Measurements from ENCODE around the gene ZBTB16. TPM values are rescaled to one million over a fixed set of nuclear protein-coding genes. Genes with fewer than 3 reads are reported as not detected.

ZBTB16 gene
- total RNA-seq, 2 experiments from 2014 or later: 19.1 to 20.6 TPM

GRCh38 chr11:114121138-114121537, 61.6 kb downstream of the ZBTB16 start:
- no peak overlapping the region for H3K27ac Mint-ChIP-seq

DNA sequence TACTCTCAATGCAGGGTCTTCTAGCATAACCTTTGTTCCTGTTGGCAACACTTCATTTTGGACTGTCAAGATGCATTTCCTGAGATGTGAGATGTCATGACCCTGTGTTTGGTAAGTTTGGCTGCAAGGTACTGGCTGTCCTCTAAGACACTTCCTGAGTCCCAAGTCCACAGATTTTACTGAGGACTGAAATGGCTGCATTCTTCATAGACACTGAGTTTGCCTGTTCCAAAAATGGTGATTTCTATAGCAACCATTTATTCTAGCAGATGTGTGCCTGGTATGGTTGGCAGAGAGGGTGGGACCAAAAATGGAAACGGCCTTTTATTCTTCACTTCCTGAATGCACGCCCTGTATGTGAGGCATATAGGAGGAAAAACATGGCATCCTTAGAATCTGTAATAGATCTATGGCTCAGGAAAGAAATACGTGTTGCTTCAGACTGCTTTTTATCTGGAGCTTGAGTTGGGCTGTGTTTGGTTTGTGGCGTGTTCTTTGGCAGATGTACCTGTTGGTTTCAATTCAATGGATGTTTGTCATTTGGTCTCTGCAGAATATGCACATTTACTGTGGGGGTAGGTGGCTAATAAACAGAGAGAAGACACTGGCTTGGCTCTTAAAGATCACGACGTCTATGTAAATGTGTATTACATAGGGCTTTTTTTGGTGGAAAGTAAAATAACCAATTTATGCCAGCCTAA, 62.4 kb downstream of the ZBTB16 start:
- H3K4me1 ChIP-seq (ENCODE audit: insufficient read depth, low read length): no peaks in the 10 kb centered on the region
- H3K36me3 ChIP-seq (ENCODE audit: insufficient read depth, low read length): no peaks in the 10 kb centered on the region
- no peak overlapping the region for H3K4me3 ChIP-seq (ENCODE audit: low read length)
- Mint-ChIP-seq H3K4me1 (ENCODE audit: low read depth) (peaks cover 11% of the 10 kb centered on the region), H3K27ac (no peak overlapping the region), H3K36me3 (ENCODE audit: low read depth) (no peaks in the 10 kb centered on the region), H3K9me3 (no peaks in the 10 kb centered on the region), H3K27me3 (peaks cover 9% of the 10 kb centered on the region), H3K4me3 (no peak overlapping the region)
- TF ChIP-seq, protein P1, sequence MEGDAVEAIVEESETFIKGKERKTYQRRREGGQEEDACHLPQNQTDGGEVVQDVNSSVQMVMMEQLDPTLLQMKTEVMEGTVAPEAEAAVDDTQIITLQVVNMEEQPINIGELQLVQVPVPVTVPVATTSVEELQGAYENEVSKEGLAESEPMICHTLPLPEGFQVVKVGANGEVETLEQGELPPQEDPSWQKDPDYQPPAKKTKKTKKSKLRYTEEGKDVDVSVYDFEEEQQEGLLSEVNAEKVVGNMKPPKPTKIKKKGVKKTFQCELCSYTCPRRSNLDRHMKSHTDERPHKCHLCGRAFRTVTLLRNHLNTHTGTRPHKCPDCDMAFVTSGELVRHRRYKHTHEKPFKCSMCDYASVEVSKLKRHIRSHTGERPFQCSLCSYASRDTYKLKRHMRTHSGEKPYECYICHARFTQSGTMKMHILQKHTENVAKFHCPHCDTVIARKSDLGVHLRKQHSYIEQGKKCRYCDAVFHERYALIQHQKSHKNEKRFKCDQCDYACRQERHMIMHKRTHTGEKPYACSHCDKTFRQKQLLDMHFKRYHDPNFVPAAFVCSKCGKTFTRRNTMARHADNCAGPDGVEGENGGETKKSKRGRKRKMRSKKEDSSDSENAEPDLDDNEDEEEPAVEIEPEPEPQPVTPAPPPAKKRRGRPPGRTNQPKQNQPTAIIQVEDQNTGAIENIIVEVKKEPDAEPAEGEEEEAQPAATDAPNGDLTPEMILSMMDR (IDR thresholded peaks at IDR 0.05): no peak
- H3K9me3 ChIP-seq (ENCODE audit: control insufficient read depth in 1 of 2, insufficient read depth in 1 of 2, low read length in 2 of 2): no peaks in the 10 kb centered on the region
- no peaks in the 10 kb centered on the region for H3K27me3 ChIP-seq (ENCODE audit: control insufficient read depth in 1 of 2, insufficient read depth in 2 of 2, low read length in 2 of 2)
- no peak for ATAC-seq (ENCODE audit: poor library complexity)
- H3K27ac ChIP-seq (ENCODE audit: low read depth in 1 of 2, low read length in 2 of 2): no peak overlapping the region
- POLR2A ChIA-PET: no interaction called here
- intact Hi-C loops (cut with DNase I, micrococcal nuclease): loop anchor here in 1 of 2 experiments (10.0 kb wide), 1 partner anchor 53 kb away; no protein-coding TSS in a partner anchor
- DNase-seq: no peak
- CTCF ChIA-PET: no interaction called here

More at GRCh38 chr11:114121138-114121537, 61.6 kb downstream of the ZBTB16 start:
- Mint-ChIP-seq H3K36me3 (ENCODE audit: low read depth) (no peaks in the 10 kb centered on the region), H3K9me3 (no peaks in the 10 kb centered on the region), H3K27me3 (peaks cover 9% of the 10 kb centered on the region), H3K4me1 (ENCODE audit: low read depth) (peaks cover 11% of the 10 kb centered on the region), H3K4me3 (no peak overlapping the region)
- H3K27me3 ChIP-seq (ENCODE audit: control insufficient read depth in 1 of 2, insufficient read depth in 2 of 2, low read length in 2 of 2): no peaks in the 10 kb centered on the region
- ChIA-PET CTCF (no interaction called here), POLR2A (no interaction called here)
- no peaks in the 10 kb centered on the region for H3K36me3 ChIP-seq (ENCODE audit: insufficient read depth, low read length)
- no peak for ATAC-seq (ENCODE audit: poor library complexity)
- TF ChIP-seq, protein P1 (IDR thresholded peaks at IDR 0.05): no peak
- no peak for DNase-seq
- no peaks in the 10 kb centered on the region for H3K4me1 ChIP-seq (ENCODE audit: insufficient read depth, low read length)
- H3K27ac ChIP-seq (ENCODE audit: low read depth in 1 of 2, low read length in 2 of 2): no peak overlapping the region
- H3K9me3 ChIP-seq (ENCODE audit: control insufficient read depth in 1 of 2, insufficient read depth in 1 of 2, low read length in 2 of 2): no peaks in the 10 kb centered on the region
- no peak overlapping the region for H3K4me3 ChIP-seq (ENCODE audit: low read length)
- intact Hi-C loops (cut with DNase I, micrococcal nuclease): loop anchor here in 1 of 2 experiments (10.0 kb wide), 1 partner anchor 54 kb away; no protein-coding TSS in a partner anchor

DNA sequence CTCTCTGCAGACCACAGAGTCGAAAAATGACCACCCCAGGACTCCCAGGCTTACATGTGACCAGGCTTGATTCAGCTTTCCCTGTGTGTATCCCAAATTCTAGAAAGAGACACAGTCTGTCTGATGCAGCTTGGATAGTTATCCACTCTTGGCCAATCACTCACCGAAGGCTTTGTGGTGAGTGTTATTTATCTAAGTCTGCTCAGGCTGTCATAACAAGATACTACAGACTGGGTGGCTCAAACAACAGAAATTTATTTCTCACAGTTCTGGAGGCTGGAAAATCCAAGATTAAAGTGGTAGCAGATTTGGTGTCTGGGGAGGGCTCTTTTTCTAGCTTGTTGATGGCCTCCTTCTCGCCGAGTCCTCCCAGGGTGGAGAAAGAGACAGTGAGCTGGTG, 63.2 kb downstream of the ZBTB16 start:
- Histone ChIP-seq H3K4me1 (ENCODE audit: insufficient read depth, low read length) (no peaks in the 10 kb centered on the region), H3K9me3 (ENCODE audit: control insufficient read depth in 1 of 2, insufficient read depth in 1 of 2, low read length in 2 of 2) (no peaks in the 10 kb centered on the region), H3K36me3 (ENCODE audit: insufficient read depth, low read length) (no peaks in the 10 kb centered on the region), H3K27ac (ENCODE audit: low read depth in 1 of 2, low read length in 2 of 2) (no peak overlapping the region), H3K4me3 (ENCODE audit: low read length) (no peak overlapping the region), H3K27me3 (ENCODE audit: control insufficient read depth in 1 of 2, insufficient read depth in 2 of 2, low read length in 2 of 2) (no peaks in the 10 kb centered on the region)
- Mint-ChIP-seq H3K36me3 (ENCODE audit: low read depth) (no peaks in the 10 kb centered on the region), H3K27me3 (peaks cover 2% of the 10 kb centered on the region), H3K4me3 (no peak overlapping the region), H3K27ac (no peak overlapping the region), H3K9me3 (no peaks in the 10 kb centered on the region), H3K4me1 (ENCODE audit: low read depth) (peaks cover 11% of the 10 kb centered on the region)
- DNase-seq: no peak
- ATAC-seq (ENCODE audit: poor library complexity): no peak
- TF ChIP-seq, protein P1 (IDR thresholded peaks at IDR 0.05): no peak
- CTCF ChIA-PET: no interaction called here
- POLR2A ChIA-PET: no interaction called here
- intact Hi-C loops (cut with DNase I, micrococcal nuclease): loop anchor here in 1 of 2 experiments (10.0 kb wide), 1 partner anchor 52 kb away; no protein-coding TSS in a partner anchor
